HG02870 (cell line): Measurements from ENCODE around the gene IRF1.
"Not testable (repeated sequence)": the region's sequence is repeated elsewhere in the genome, so short reads cannot be mapped to it uniquely, and the experiment has no call there.

Source experiments
- ATAC-seq: cut with Tn5 transposase; IDR thresholded peaks from one replicate; pipeline ENCODE4 v1.9.1; 2021; ENCODE audit warnings: mild to moderate bottlenecking, moderate library complexity; ENCODE audit not compliant: unreplicated experiment

The IRF1 gene, protein sequence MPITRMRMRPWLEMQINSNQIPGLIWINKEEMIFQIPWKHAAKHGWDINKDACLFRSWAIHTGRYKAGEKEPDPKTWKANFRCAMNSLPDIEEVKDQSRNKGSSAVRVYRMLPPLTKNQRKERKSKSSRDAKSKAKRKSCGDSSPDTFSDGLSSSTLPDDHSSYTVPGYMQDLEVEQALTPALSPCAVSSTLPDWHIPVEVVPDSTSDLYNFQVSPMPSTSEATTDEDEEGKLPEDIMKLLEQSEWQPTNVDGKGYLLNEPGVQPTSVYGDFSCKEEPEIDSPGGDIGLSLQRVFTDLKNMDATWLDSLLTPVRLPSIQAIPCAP

DNA sequence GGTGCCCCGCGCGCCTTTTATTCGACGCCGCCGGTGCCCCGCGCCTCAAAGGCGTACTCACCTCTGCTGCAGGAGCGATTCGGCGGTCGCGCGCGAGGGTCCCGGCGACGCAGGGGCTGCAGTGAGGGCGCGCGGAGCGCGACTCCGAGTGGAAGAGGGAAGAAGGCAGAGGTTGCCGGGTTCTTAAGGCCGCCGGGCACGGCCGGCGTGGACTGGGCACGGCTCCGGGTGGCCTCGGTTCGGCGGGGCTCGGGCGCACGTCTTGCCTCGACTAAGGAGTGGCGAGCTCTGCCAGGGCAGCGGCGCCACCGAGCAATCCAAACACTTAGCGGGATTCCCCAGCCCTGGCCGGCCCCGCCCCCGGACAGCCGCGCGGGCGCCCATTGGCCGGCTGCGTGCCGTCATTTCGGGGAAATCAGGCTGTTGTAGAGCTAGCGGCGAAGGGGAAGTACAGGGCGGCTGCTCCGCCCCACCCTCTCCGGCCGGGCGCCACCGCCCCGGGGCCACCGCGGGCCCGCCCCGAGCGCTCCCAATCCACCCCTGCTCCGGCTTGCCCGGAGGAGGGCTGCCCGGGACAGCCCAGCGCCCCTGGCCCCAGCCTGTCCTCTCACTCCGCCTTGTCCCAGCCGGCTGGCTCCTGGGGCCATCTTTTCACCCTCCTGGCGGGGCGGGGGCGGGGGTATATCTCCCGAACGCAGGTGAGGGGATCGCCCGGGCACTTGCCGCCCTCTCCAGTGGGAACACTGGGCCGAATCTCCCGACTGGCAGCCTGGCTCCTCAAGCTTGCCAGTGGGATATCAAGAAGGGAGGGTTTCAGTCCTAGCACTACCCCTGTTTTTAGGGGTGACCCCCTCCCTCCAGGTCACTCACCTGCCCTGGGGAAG lies at the start of gene IRF1:
TSS of gene IRF1 (minus strand) at position 290 of the 884 bp plus-strand sequence. CDS start 1,295 bp downstream, outside the sequence.
- peak; percentile 82 for ATAC-seq

DNA sequence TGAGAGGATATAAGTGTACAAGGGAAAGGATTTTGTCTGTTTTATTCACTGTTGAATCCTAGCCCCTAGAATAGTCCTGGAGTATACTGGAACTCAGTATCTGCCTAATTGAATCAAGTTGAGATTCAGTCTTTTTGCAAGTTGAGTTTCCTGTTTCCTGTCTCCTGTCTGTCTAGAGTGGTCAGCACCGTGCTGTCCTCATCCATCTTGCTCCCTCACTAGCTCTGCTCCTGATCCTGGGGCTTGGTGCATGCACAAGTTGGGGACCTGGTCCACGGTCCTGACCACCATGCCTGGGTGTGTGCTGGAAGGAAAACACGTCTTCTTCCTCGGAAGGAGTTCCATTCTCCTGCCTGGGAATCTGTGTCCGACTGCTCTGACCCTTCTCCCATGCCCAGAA lies 49.6 kb upstream of the IRF1 start:
- ATAC-seq, result no peak

DNA sequence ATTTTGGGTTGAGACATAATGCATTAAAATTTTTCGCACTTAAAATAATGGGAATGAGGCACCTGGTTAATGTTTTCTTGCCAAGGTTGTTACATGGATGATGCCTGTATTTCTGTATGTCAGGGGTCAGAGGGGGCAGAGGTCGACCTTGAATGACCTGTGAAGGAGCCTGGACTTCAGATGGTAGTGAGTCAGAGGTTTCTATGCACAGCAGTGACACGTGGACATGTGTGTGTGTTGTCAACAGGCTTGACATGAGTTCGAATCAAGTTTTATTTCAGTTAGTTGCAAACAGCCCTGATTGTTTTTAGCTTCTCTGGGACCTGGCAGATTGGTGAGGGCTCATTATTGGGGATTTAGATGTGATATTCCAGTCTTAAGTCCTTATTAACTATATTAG lies 49.1 kb upstream of the IRF1 start:
- ATAC-seq, result no peak

DNA sequence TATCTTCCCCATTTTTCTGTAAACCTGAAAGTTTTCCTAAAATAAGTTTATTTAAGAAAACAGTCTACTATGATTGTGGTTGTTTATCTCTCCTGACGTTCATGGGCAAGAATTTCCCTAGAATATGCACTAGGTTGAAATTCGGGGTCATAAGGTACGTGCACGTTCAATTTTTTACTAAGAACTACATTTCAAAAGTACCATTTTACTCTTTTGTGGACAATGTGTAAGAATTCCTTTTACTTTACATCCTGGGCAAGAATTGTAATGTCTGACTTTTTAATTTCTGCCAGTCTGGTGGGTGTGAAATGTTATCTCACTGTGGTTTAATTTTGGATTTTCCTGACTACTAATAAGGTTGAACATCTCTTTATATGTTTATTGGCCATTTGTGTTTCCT lies 40.4 kb upstream of the IRF1 start:
- no peak for ATAC-seq

DNA sequence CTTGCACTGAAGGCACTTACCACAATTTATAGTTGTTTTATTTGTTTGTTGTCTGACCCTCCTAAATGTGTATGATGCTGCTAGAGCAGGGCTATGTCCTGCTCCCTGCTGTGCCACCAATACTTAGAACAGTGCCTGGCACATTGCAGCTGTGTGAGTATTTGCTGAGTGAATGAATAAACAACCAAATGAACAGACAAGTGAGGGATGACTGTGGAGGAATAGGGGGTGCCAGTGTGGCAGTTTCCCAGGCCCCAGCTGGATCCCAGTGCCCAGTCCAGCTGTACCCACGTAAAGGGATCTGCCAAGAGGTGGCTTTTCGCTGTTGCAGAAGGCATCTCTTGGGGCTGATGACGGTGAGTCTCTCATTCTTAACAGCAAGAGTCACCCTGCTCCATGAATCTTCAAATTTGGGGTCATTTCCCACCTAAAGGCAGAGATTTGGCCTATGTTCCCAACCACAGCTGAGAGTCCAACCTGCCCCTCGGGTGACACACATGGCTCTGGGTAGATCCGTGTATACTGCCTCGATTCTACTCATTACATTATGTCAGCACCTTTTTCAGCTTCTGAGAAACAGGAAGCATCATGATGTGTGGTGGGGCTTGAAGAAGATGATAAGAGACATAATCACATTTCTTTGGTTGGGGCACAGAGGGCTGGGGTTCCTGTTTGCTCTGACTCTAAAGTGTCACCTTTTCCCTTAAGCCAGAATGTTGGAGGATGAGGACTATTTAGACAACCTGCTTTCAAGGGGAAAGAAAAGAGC lies 38.5 kb upstream of the IRF1 start:
- no peak for ATAC-seq

DNA sequence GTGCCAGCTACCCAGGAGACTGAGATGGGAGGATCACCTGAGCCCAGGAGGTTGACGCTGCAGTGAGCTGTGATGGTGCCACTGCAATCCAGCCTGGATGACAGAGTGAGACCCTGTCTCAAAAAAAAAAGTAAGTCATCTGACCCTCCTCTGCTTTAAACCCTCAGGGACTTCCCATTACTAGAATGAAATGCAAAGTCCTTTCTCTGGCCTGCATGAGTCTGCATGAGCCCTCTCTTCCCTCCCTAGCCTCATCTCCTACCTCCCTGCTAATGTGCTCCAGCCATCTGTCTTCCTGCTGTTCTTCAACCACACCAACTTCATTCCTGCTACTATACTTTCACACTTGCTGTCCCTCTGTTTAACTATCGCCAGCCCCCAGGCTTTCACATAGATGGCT lies 37.4 kb upstream of the IRF1 start:
- no peak for ATAC-seq

DNA sequence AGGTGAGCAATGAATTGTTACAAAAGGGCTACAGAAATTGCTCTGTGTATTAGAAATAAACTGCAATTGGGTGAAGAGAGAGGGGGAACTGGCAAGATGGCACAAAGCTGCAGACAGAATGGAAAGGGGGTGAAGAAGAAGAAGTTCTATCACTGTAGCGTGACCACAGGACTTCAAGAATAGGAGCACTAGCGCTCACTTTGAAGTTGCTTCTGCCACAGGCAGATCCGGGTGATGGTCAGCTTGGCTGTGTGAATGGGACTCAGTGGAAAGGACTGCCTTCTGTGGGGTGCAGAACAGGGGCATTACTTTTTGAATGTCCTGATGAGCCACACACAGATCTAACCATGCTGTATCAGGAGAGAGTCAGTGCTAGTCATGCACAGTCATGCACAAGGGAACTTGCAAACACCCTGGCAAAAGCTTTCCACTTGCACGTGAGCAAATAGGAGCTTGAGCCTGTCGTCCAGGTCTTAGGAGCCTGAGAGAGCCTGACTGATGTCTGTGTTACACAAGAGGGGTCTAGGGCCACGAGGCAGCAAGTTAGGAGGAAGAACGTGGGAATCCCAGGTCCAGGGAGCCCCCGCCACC lies 36.5 kb upstream of the IRF1 start:
- ATAC-seq, result no peak

DNA sequence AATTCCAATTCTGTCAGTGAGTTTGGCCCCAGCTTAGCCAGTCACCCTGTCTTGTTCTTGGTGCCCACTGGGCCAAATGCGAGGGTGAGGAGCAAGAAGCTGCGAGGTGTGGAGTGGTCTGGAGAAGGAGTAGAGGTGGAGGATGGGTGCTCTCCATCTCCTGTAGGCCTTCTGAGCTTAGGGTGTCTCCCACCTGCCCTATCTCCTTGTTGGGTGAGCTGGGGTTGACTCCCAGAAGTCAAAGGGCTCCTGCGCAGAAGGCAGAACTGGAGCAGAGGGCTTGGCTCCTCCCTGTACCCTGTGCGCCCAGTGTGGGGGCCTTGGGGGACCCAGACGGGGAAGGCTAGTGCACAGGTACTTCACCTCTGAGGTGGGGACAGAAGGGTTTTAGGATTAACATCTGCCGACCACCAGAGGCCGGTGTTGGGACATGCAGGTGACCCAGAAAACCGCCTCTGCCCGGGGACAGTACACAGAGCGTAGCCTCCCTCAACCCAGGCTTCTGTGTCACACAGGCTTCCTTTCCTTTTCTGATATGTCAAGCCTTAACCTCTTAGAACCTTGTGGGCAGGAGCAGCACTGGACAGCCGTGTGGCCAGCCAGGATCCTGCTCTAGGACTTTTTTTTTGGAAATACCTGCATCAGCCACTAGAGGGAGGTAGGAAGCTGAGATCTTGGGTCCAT lies 35.9 kb upstream of the IRF1 start:
- ATAC-seq, result no peak

DNA sequence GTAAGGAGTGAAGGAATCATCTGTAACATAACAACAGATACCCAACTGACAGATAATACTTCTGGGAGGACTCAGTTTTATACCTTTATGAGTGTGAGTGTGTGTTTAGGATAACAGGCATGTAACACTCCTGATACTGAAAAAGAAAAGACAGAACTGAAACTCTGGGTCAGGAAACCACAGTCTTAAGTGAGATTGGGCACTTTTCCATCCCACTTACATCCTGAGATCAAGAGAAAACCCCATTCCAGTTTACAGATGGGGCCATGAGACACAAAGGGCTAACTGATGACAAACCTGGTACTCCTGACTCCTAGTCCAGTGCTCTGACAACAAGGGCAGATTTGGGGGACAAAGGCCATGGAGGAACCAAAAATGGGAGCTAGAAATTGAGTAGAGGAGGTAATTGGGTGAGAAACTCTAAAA lies 34.7 kb upstream of the IRF1 start:
- peak; percentile 77 for ATAC-seq

DNA sequence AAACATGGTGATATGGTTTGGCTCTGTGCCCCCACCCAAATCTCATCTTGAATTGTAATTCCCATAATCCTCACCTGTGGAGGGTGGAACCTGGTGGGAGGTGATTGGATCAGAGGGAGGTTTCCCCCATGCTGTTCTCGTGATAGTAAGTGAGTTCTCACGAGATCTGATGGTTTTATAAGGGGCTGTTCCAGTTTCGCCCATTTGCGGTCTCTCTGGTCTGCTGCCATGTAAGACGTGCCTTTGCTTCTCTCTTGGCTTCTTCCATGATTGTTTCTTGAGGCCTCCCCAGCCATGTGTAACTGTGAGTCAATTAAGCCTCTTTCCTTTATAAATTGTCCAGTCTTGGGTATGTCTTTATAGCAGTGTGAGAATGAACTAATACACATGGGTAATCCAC lies 34.3 kb upstream of the IRF1 start:
- not testable (repeated sequence) for ATAC-seq

DNA sequence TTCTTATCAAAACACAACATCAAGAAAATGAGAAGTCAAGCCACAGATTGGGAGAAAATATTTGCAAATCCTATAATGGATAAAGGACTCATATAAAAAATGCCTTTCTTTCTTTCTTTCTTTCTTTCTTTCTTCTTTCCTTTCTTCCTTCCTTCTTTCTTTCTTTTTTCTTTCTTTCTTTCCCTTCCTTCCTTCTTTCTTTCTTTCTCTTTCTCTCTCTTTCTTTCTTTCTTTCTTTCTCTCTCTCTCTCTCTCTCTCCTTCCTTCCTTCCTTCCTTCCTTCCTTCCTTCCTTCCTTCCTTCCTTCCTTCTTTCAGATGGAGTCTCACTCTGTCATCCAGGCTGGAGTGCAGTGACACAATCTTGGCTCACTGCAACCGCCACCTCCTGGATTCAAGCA lies 31.5 kb upstream of the IRF1 start:
- ATAC-seq, result not testable (repeated sequence)

DNA sequence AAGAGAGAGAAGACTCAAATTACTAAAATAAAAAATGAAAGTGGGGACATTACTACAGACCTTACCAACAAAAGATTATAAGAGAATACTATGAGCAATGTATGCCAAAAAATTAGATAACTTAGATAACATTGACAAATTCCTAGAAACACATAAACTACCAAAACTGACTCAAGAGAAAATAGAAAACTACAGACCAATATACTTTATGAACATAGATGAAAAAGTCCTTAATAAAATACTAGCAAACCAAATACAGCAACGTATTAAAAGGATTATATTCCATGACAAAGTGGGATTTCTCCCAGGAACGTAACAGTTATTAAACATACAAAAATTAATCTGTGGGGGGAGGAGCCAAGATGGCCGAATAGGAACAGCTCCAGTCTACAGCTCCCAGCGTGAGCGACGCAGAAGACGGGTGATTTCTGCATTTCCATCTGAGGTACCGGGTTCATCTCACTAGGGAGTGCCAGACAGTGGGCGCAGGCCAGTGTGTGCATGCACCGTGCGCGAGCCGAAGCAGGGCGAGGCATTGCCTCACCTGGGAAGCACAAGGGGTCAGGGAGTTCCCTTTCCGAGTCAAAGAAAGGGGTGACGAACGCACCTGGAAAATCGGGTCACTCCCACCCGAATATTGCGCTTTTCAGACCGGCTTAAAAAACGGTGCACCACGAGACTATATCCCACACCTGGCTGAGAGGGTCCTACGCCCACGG lies 23.2 kb upstream of the IRF1 start:
- ATAC-seq, result not testable (repeated sequence)

DNA sequence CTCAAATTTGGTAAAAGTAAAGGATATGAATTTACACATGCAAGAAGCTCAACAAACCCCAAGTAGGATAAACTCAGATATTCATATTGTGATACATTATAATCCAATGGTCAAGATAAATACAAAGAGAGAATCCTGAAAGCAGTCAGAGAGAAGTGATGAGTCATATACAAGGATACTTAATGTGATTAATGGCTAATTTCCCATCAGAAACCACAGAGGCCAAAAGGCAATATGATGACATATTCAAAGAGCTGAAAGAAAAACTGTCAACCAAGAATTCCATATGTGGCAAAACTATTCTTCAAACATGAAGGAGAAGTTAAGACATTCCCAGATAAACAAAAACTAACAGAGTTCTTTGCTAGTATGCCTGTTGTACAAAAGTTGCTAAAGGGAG lies 19.5 kb upstream of the IRF1 start:
- no peak for ATAC-seq

DNA sequence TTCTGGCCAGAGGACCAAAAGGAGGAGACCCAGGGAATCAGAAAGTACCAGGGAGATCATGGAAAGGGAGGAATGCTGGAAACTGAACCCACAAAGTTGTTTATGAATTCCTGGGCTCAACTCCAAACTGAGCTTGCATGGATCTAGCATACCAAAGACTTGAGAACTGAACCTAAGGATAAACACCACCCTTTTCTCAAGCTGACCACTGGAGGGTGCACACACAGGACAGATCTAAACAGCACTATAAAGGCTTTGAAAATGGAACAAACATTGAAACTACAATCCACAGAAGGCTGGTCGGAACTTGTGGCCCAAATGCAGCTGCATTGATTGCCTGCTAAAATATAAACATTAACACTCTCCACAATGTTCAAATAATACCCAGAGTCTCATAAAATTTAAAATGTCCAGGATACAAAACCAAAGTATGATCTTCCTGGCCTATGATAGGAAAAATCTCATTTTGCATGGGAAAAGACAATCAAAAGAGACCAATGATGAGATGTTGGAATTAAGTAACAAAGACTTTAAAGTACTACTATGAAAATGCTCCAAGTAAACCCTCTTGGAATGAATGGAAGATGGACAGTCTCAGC lies 15.6 kb upstream of the IRF1 start:
- ATAC-seq, result no peak

DNA sequence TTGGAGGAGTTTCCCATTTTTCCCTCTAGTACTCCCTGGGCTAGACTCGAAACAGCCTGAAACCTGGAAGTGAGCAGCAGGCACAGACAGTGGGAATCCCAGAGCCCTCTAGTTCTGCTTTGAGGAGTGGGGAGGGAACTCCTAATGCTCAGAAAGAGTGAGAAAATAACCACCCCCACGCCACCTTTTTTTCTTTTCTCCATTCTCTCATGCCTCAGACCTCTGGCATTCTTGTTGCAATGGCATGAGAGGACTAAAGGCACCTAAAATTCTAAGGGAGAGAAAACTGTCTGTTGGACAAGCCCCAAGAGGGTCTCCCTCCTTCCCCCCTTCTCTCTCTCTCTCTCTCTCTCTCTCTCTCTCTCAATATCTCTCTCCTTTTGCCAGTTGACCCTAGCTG lies 15.1 kb upstream of the IRF1 start:
- no peak for ATAC-seq

DNA sequence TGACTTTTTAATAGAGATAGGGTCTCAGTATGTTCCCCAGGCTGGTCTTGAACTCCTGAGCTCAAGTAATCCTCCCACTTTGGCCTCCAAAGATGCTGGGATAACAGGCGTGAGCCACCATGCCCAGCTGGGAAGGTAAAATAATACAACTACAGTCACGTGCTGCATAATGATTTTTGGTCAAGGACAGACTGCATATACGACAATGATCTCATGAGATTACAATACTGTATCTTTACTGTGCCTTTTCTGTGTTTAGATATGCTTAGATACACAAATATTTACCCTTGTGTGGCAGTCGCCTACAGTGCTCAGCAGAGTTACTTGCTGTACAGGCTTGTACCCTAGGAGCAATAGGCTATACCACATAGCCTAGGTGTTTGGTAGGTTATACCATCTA lies 14.2 kb upstream of the IRF1 start:
- ATAC-seq, result no peak

DNA sequence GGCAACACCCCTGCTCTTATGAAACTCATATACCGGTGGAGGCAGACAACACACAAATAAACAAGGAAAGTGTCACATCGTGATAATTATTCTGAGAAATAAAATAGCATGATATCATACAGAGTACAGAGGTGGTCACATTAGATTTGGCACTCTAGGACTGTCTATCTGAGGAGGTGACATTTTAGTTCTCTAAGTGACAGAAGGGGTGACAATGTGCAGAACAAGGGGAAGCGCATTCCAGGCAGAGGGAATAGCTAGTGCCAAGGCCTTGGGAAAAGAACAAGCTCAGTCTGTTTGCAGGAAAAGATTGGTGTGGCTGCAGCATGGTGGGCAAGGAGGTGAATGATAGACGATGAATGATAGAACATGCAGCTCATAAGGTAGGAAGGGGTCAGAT lies 12.7 kb upstream of the IRF1 start:
- no peak for ATAC-seq

DNA sequence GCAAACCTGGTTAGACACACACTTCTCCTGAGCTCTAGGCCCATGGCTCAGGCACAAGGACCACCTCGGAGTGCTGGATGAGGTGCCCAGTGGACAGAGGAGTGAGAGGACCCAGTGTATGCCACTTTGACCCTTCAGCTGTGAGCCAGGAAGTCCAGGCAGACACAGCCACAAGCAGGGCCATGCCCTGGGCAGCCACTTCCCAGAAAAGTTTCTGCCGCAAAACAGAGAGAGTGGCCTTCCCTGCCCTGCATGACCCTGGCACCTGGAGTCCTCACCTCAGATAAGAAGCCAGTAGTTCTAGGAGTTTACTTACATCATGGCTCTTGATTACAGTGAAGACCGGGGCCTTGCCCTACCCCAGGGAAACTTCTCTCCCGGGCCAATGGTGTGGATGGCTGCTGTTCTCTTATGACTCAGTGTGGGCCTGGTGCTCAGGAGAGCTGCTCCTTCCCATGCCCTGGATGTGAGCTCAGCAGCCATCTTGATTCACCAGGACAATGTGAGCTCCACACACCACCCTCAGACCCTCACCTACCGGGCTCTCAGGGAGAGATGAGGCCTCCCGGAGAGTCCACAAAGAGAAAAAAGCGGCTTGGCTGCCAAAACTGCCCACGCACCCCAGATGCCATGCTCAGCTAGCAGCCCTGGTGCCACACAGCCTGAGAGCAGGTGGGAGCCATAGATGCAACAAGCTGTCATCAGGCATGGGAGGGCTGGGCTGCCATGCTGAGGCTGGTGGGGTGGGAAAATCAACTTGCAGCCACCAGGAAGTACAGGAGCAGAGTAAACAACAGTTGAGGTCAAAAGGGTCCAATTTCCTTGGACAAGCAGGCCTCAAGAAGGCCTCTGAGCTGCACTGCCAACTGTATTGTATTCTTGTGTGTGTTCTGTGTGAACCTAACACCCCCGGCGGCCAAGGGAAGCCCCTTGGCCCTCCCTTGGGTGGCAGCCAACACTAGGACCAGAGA lies 11.7 kb upstream of the IRF1 start:
- ATAC-seq, result no peak
